ENCODE data around the gene NAGA.
"Not testable (repeated sequence)": the region's sequence is repeated elsewhere in the genome, so short reads cannot be mapped to it uniquely, and the experiment has no call there.

Gene NAGA

DNA sequence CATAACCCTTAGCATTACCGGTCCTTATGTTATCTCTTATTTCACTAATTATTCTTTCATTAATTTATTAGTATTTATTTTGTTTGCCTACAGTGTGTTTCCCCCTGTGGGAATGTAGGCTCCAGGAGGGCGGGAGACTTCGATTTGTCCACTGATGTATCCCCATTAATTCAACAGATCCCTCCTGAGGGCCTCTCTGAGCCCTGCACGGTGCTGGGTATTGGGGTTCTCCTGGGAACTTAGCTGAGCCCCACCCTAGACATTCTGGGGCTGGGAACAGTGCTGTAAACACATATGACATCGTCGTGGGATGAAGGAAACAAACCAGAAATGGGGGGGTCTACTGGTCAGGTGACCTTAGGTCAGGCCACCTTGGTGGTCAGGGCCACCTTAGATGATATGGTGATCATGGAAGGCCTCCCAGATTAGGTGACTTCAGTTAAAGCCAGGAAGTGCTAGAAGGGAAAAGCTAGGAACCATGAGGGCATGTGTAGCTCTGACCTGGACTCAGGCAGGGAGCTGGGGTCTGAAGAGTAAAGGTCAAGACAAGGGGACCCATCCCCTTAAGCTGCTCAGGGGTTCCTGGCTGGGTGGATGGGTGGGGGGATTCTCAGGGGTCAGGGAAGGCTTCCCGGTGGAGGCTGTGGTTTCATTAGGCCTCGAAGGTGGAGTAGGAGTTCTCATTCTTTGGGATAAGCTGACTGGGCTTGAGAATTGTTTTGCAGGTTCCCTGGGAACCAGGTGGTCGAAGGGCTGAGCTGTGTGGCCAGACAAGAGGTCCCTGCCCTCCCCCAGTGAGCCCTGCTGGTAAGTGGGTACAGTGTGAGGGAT is 4.4 kb upstream of the NAGA start:
- in situ Hi-C loops (cut with HindIII; ENCODE audit: low sequenced_read_pairs): no loop called here
- peak overlapping the region; percentile 44 for H3K4me3 ChIP-seq (ENCODE audit: low read depth, low read length)
- DNase-seq (ENCODE audit: low read depth): no peak
- TF ChIP-seq, protein P1, sequence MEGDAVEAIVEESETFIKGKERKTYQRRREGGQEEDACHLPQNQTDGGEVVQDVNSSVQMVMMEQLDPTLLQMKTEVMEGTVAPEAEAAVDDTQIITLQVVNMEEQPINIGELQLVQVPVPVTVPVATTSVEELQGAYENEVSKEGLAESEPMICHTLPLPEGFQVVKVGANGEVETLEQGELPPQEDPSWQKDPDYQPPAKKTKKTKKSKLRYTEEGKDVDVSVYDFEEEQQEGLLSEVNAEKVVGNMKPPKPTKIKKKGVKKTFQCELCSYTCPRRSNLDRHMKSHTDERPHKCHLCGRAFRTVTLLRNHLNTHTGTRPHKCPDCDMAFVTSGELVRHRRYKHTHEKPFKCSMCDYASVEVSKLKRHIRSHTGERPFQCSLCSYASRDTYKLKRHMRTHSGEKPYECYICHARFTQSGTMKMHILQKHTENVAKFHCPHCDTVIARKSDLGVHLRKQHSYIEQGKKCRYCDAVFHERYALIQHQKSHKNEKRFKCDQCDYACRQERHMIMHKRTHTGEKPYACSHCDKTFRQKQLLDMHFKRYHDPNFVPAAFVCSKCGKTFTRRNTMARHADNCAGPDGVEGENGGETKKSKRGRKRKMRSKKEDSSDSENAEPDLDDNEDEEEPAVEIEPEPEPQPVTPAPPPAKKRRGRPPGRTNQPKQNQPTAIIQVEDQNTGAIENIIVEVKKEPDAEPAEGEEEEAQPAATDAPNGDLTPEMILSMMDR (IDR thresholded peaks at IDR 0.05; ENCODE audit: low read depth, low read length, missing control alignments): no peak

DNA sequence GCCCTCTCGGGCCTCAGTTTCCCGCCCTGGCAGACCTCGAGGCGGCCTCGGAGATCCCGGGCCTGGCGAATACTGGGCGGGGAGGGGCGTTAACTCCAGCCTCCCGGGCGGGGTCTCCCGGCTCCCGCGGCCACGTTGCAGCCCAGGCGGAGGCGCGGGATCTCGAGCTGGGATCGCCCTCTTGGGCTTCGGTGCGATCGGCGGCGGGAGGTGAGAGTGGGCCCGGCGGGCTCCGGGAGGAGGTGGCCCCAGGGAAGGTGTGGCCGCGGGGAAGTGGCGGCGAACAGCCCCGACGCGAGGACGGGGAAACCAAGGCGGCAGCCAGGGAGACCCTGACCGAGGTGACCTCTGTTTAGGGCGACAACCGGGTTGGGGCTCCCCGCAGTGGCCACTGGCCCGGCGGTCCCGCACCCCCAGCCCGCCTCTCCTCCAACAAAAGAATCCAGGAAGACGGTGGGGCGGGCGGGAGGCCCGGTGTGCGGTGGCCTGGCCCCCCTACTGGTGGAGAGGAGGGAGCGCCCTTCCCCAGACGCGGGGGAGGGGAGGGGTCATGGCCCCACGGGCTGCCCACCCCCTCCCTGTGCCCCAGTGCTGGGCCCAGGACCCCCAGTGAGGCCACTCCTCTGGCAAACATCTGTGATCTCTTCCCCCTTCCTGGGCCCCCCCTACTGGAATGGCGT is 3.7 kb upstream of the NAGA start, which contains the start of gene PHETA2:
Gene PHETA2 (plus strand): TSS at position 117 of the 680 bp plus-strand sequence. CDS start 3,046 bp downstream, outside the sequence.
- peak within 1 kb of the TSS; percentile 44 for H3K4me3 ChIP-seq (ENCODE audit: low read depth, low read length)
- in situ Hi-C loops (cut with HindIII; ENCODE audit: low sequenced_read_pairs): no loop called here
- DNase-seq (ENCODE audit: low read depth): no peak
- TF ChIP-seq, protein P1 (IDR thresholded peaks at IDR 0.05; ENCODE audit: low read depth, low read length, missing control alignments): peak; percentile 31

GRCh38 chr22:42073621-42074041 is 3.0 kb upstream of the NAGA start:
- in situ Hi-C loops (cut with HindIII; ENCODE audit: low sequenced_read_pairs): no loop called here
- DNase-seq (ENCODE audit: low read depth): no peak
- TF ChIP-seq, protein P1 (IDR thresholded peaks at IDR 0.05; ENCODE audit: low read depth, low read length, missing control alignments): no peak
- peak overlapping the region; percentile 44 for H3K4me3 ChIP-seq (ENCODE audit: low read depth, low read length)

DNA sequence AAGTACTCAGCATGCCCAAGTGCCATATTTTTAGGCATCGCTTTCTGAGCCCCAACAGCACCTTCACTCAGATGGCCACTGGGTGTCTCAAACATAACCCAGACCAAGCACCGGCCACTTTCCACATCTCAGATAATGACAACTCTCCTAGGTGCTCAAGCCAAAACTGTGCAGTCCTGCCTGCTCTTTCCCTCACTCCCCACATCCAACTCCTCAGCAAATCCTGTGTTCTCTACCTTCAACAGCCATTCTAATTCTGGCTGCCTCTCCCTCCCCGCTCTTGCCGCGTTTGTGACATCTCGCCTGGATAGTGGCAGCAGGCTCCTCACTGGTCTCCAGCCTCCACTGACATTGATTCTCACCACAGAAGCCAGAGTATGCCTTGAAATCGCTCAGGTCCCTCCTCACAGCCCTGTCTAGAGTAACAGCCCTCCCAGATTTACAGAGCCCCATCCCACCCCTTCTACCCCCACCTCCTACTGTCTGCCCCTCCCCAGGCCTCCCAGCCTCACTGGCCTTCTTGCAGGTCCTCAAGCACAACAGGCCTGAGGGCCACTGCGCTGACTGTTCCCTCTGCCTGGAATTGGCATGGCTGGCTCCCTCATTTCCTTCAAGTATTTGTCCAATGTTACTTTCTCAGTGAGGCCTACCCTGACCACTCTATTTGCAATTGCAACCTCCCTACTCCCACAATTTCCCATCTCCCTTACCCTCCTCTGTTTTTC is 2.2 kb upstream of the NAGA start:
- DNase-seq (ENCODE audit: low read depth): no peak
- in situ Hi-C loops (cut with HindIII; ENCODE audit: low sequenced_read_pairs): no loop called here
- TF ChIP-seq, protein P1 (IDR thresholded peaks at IDR 0.05; ENCODE audit: low read depth, low read length, missing control alignments): no peak
- no peak overlapping the region for H3K4me3 ChIP-seq (ENCODE audit: low read depth, low read length)

DNA sequence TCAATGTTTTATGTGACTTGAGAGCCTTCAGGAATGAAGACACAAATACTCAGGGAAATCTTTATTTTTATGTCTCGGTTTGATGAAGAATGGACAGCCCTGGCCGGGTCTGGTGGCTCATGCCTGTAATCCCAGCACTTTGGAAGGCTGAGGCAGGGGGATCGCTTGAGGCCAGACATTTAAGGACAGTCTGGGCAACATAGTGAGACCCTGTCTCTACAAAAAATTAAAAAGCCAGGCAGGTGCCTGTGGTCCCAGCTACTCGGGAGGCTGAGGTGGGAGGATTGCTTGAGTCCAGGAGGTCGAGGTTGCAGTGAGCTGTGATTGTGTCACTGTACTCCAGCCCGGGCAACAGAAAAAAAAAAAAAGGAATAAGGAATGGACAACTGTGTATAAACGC is 896 bp upstream of the NAGA start:
- DNase-seq (ENCODE audit: low read depth); in situ Hi-C loops (cut with HindIII; ENCODE audit: low sequenced_read_pairs): not testable (repeated sequence)
- peak overlapping the region; percentile 52 for H3K4me3 ChIP-seq (ENCODE audit: low read depth, low read length)

DNA sequence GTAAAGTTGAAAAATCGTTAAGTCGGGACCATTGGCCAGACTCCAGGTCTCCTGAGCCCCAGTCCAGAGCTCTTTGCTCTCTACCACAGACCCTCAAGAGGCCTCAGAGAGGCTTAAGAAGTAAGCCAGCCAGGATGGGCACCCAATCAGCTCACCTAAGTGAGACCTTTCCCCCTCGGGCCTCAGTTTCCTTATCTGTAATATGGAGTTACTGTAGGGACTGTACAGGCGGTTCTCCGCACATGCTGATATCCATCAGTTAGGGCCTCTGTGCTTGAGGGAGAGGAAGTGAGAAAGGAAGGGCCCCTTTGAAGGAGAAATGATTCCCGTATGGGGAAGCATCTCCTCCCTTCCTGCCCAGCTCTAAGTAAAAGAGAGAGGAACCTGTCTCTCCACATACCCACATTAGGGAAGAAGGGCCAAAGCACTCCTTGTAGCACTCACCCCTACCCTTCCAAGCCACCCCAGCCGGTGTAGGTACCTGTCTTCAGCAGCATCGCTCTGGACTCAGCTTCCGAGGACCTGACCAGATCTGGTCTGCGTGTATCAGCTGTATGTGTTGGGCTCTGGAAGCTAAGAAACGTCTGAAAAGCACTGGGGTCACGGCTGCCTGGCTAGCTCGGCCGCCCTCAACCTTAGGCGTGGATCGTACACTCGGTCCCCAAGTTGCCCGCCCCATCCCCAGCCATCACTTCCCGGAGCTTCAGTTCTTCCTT is 653 bp downstream of the NAGA start:
- no peak for DNase-seq (ENCODE audit: low read depth)
- TF ChIP-seq, protein P1 (IDR thresholded peaks at IDR 0.05; ENCODE audit: low read depth, low read length, missing control alignments): no peak
- in situ Hi-C loops (cut with HindIII; ENCODE audit: low sequenced_read_pairs): no loop called here
- H3K4me3 ChIP-seq (ENCODE audit: low read depth, low read length): peak overlapping the region; percentile 52

Measured in astrocyte of the cerebellum (primary cell).